GM18499 (cell line): ENCODE measurements around the gene OLFM1.
"Not testable (repeated sequence)": the region's sequence is repeated elsewhere in the genome, so short reads cannot be mapped to it uniquely, and the experiment has no call there.

Source experiments
- ATAC-seq: cut with Tn5 transposase; IDR thresholded peaks from one replicate; pipeline ENCODE4 v1.9.1; 2021; ENCODE audit warnings: moderate number of reproducible peaks; ENCODE audit not compliant: insufficient read depth, unreplicated experiment

OLFM1 gene

DNA sequence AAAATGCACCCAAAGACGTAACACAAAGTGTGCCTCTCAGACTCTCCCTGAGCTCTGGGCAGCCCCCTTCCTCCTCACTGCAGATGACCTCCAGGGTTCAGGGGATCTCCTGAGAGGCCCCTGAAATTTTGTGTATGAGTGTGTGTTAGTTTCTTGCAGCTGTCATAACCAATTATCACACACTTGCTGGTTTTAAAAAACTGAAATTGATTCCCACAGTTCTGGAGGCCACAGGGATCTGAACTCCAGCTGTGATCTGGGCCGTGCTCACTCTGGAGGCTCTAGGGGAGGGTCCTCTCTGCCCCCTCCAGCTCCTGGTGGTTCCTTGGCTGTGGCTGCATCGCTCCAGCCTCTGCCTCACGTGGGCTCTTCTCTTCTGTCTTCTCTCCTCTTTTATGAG lies 58.8 kb downstream of the OLFM1 start:
- ATAC-seq: no peak

DNA sequence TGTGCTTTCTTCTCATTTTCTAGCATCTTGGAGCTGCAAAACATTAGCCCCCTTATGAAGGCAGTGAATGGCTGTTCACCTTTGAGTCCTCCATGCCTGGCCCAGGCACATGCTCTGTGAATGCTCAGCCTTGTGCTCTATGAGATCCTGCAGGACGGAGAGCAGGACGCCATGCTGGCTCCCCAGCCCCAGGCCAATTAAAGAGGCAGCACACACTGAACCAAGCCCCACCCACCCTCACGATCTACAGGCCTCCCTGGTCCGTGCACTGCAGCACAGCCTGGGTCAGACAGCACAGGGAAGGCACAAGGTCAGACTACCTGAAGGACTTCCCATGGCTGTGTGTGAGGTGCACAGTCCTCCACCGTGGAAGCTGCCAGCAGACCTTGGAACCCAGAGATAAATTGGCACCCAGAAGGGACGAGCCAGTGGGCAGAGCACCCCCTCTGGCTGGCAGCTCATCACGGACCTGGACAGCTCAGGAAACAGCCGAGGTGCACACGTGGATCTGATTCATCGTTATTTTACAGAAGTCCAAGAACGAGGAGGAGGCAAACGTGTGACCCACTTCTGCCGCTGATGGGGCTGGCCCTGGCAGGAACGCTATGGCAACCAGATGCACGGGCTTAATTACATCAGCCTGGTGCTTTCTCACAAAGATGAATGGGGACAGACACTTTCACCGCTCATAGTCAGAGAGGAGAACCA lies 59.5 kb downstream of the OLFM1 start:
- ATAC-seq: no peak

- no peak for ATAC-seq
Observed at GRCh38 chr9:135147474-135147805, 60.0 kb downstream of the OLFM1 start.

DNA sequence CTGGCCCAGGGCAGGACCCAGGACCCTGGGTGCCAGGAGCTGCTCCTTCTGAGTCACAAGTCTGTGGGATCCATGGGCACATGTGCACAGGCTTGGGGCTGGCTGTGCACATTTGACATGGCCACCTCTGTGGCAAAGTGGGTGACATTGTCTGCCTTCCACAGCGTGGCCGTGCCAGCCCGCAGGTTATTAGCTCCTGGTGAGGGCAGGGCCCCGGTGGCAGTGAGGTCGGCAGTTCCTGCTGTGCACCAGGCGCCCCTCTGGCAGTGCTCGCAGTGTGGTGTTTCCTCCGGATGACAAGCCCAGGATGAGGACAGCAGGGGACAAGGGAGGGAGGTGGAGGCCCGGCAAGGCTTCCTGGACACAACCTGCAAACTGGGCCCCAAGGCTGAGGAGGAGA lies 60.5 kb downstream of the OLFM1 start:
- ATAC-seq: no peak

- no peak for ATAC-seq
Observed at GRCh38 chr9:135148386-135148785, 60.9 kb downstream of the OLFM1 start.

- not testable (repeated sequence) for ATAC-seq
Observed at GRCh38 chr9:135149901-135150300, 62.4 kb downstream of the OLFM1 start.

GRCh38 chr9:135150981-135151380 lies 63.5 kb downstream of the OLFM1 start:
- no peak for ATAC-seq

DNA sequence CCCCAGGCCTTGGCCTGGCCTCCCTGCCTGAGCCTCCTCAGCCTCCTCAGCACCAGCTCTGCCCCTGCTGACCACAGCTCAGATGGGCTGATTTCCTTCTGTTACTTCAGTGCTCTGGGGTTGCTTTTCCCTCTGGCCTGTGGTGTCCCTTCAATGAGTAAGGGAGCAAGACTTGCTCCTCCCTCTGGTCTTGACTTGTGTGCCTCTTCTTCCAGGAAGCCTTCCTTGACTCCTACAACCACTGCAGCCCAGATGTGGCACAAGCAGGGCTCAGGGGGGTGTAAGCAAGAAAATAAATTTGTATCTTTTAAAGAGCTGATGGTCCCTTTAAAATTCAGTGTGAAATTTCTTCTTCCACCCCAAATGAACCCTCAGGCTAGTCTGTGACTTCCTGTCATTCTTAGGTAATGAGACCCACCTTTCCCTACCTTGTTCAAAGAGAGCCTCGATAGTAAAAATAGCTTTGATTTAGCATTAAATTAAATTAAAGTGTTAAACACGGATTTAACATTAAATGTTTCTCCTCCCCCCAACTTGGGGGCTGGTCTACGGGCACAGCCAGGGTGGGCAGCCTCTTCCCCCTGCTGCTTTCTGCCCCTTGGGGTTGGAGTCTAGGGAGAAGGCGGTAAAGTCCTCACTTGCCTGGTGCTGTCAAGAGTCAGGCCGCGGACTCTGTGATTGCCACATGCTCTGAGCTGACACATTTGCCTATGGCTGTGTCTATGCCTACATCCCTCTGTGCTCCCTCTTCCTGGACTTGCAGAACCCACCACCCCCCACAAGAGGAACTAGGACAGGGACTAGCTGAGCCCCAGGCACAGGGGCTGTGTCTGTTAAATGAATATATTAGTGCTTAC lies 64.5 kb downstream of the OLFM1 start:
- ATAC-seq: no peak

- no peak for ATAC-seq
Observed at GRCh38 chr9:135152614-135153334, 65.3 kb downstream of the OLFM1 start.

DNA sequence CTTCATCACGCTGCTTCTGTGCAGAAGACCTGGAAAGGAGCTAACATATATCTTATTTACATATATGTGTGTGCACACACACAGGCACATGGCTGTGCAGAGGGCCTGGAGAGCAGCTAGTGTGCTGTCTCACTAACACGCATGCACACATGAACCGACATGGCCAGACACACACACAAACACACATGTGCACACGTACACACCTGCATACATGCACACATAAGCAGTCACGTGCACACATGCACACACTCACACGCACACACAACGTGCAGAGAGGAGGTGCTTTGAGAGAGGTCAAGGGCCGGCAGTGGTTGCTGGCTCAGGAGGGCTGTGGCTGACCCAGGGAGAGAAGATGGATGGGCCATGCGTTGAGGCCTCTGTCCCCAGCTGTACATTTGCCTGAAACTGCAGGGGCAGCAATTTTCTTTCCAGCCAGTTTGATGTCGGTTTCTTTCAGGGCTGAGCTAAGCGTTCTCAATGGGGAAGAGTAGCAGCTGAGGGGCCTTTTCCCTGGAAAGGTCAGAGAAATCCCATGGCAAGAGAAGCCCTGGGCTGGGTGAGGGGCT lies 66.7 kb downstream of the OLFM1 start:
- ATAC-seq: no peak

- ATAC-seq: no peak
Observed at GRCh38 chr9:135155396-135155795, 67.9 kb downstream of the OLFM1 start.

DNA sequence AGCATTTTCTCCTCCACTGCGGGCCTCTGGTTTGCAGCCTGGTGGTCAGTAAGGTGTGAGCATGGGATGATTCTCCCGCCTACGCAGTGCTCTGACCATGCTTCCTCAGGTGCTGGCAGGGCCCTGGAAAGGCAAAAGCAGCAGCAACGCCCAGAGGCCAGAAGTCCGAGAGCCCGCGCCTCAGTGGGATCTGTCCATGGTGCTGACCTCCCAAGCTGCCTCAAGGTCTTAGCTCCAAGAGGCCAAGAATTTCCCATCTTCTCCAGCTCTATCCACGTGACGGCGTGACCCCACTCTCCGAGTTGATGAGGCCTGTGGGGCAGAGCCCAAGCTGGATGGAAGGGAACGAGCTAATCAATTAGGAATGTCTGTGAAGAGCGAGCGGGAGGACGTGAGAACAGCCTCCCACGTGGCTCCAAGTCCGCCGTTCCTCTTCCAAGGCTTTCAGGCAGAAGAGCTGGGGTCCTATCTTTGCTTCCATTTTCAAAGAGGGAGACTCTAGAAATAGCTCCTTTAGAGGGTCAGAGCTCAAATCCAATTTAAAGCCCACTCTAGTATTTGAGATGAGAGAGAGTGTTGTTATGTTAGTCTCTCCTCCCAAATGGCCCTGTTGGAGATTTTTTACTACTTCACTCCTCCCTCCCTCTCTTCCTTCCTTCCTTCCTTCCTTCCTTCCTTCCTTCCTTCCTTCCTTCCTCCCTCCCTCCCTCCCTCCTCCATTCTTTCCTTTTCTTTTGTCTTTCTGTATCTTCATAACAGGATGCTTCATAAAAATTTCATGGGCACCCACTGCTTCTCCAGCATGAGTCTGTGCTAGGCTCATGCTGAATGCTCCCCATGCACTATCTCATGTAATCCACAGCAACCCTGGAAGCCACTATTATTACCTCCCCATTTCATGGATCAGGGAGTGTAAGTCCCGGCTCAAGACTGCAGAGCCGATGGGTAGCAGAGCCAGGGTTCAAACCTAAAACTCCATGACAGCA lies 69.3 kb downstream of the OLFM1 start:
- ATAC-seq: no peak

DNA sequence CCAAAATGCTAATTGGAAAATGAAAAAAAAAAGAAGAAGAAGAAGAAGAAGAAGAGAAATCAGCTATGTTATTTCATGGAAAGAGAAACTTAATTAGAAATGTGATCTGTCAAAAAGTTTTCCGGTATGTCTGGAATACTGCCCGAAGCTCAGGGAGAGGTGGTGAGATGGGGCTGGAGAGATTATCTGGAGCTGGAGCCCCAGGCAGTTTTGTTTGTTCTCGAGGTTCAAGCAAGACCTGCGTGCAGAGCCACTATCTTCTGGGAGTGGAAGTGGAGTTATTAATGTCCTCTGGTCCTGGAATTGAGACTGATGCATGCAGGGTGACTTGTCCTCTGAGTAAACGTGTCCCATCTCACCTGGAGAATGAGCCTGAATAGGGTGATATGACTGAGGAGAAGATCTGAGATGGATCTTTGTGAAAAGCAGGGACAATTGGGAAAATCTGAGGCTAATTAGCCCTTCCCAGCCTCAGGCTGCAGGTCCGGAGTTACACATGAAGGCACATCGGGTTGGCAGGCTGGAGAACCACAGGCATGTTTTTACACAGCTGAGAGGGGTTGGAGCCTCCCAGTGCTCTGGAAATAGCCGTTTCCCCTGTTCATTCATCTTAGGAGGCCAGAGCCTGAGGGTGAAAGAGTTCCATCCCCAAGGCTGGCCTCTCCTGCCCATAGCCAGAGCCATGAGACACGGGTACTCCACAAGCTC lies 70.5 kb downstream of the OLFM1 start:
- ATAC-seq: no peak

- ATAC-seq: no peak
Observed at GRCh38 chr9:135158564-135158937, 71.1 kb downstream of the OLFM1 start.

GRCh38 chr9:135159801-135160200 lies 72.3 kb downstream of the OLFM1 start:
- ATAC-seq: no peak

- no peak for ATAC-seq
Observed at GRCh38 chr9:135160862-135161261, 73.4 kb downstream of the OLFM1 start.

DNA sequence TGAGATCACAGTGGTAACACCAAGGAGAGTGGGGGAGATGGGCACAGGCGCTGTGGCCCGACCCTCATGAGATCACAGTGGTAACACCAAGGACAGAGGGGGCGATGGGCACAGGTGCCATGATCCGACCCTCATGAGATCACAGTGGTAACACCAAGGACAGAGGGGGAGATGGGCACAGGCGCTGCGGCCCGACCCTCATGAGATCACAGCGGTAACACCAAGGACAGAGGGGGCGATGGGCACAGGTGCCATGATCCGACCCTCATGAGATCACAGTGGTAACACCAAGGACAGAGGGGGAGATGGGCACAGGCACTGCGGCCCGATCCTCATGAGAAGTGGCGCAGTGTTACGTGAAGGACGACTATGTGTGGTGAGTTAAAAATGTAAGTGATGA lies 75.1 kb downstream of the OLFM1 start:
- not testable (repeated sequence) for ATAC-seq

GRCh38 chr9:135163023-135163780 lies 75.7 kb downstream of the OLFM1 start:
- ATAC-seq: no peak
